ENCODE measurements around the gene AKR1C1. TPM values are rescaled to one million over a fixed set of nuclear protein-coding genes. Genes with fewer than 3 reads are reported as not detected.
"Not testable (repeated sequence)": the region's sequence is repeated elsewhere in the genome, so short reads cannot be mapped to it uniquely, and the experiment has no call there.

AKR1C1 gene
- total and polyA plus RNA-seq, 4 donors, result 20.2 to 60.3 (median 54.6) TPM

GRCh38 chr10:5012595-5012994 lies 49.4 kb downstream of the AKR1C1 start:
- Histone ChIP-seq H3K9me3 (ENCODE audit: control insufficient read depth, insufficient read depth, low read length) (no peaks in the 10 kb centered on the region), H3K27me3 (ENCODE audit: control insufficient read depth, insufficient read depth, low read length) (no peaks in the 10 kb centered on the region), H3K4me1 (ENCODE audit: control insufficient read depth, insufficient read depth, low read length) (no peaks in the 10 kb centered on the region), H3K27ac (ENCODE audit: low read depth, low read length) (no peak overlapping the region), H3K4me3 (ENCODE audit: low read depth, low read length) (no peak overlapping the region), H3K36me3 (ENCODE audit: control insufficient read depth, insufficient read depth, low read length) (no peaks in the 10 kb centered on the region)
- no peak for DNase-seq (ENCODE audit: low read depth in 4 of 6, low spot score in 6 of 6)
- WGBS (ENCODE audit: insufficient coverage), result no CpG with 5 or more reads among the region's 2 CpGs

DNA sequence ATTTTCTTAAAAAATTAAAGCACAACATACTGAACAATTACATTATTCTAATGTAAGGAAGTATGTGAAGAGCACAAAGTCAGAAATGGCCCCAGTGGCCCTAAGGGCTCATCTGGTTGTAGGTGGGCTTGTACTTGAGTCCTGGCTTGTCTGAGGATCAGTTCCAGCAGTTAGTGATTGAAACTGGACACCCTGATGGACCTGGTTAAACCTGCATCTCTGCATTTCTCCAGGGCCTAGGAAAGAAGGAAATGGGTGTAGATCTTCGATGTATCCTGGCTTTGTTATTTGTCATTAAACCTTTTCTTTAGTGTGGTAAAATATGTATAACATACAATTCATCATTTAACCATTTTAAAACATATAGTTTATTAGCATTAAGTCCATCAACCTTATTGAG lies 50.2 kb downstream of the AKR1C1 start:
- Histone ChIP-seq H3K4me1 (ENCODE audit: control insufficient read depth, insufficient read depth, low read length) (no peaks in the 10 kb centered on the region), H3K4me3 (ENCODE audit: low read depth, low read length) (no peak overlapping the region), H3K36me3 (ENCODE audit: control insufficient read depth, insufficient read depth, low read length) (no peaks in the 10 kb centered on the region), H3K27ac (ENCODE audit: low read depth, low read length) (no peak overlapping the region), H3K27me3 (ENCODE audit: control insufficient read depth, insufficient read depth, low read length) (no peaks in the 10 kb centered on the region), H3K9me3 (ENCODE audit: control insufficient read depth, insufficient read depth, low read length) (no peaks in the 10 kb centered on the region)
- WGBS (ENCODE audit: insufficient coverage), result no CpG with 5 or more reads among the region's 1 CpG
- no peak for DNase-seq (ENCODE audit: low read depth in 4 of 6, low spot score in 6 of 6)

GRCh38 chr10:5014200-5014910 lies 51.1 kb downstream of the AKR1C1 start:
- H3K4me1 ChIP-seq (ENCODE audit: control insufficient read depth, insufficient read depth, low read length); H3K27me3 ChIP-seq (ENCODE audit: control insufficient read depth, insufficient read depth, low read length); H3K4me3 ChIP-seq (ENCODE audit: low read depth, low read length); H3K9me3 ChIP-seq (ENCODE audit: control insufficient read depth, insufficient read depth, low read length); H3K27ac ChIP-seq (ENCODE audit: low read depth, low read length); H3K36me3 ChIP-seq (ENCODE audit: control insufficient read depth, insufficient read depth, low read length); DNase-seq (ENCODE audit: low read depth in 4 of 6, low spot score in 6 of 6): not testable (repeated sequence)
- 60% methylated on average over 1 of the region's 4 CpGs for WGBS (ENCODE audit: insufficient coverage)

DNA sequence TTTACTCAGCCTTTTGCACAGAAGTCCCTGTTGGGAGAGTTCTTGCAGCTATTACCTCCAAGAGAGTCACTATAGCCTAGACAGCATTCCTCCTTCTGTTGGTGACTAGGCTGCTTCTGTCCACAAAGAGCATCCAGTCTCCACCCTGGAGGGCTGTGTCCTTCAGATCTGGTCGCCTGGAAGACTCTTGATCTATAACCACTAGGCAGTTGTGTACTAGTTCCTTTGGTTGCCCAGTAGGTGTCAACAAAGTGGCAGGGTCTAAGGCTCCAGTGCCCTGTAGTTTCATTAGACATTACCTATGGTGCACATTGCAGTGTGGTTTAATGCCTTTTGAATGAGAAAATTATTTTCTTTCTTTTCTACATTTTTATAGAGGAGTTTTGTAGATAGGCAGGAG lies 51.7 kb downstream of the AKR1C1 start:
- WGBS (ENCODE audit: insufficient coverage), result no CpG with 5 or more reads among the region's 1 CpG
- no peak for DNase-seq (ENCODE audit: low read depth in 4 of 6, low spot score in 6 of 6)
- no peaks in the 10 kb centered on the region for H3K4me1 ChIP-seq (ENCODE audit: control insufficient read depth, insufficient read depth, low read length)
- no peak overlapping the region for H3K4me3 ChIP-seq (ENCODE audit: low read depth, low read length)
- no peak overlapping the region for H3K27ac ChIP-seq (ENCODE audit: low read depth, low read length)
- H3K27me3 ChIP-seq (ENCODE audit: control insufficient read depth, insufficient read depth, low read length), result no peaks in the 10 kb centered on the region
- no peaks in the 10 kb centered on the region for H3K9me3 ChIP-seq (ENCODE audit: control insufficient read depth, insufficient read depth, low read length)
- H3K36me3 ChIP-seq (ENCODE audit: control insufficient read depth, insufficient read depth, low read length), result no peaks in the 10 kb centered on the region

- Histone ChIP-seq H3K36me3 (ENCODE audit: control insufficient read depth, insufficient read depth, low read length) (no peaks in the 10 kb centered on the region), H3K4me3 (ENCODE audit: low read depth, low read length) (no peak overlapping the region), H3K9me3 (ENCODE audit: control insufficient read depth, insufficient read depth, low read length) (no peaks in the 10 kb centered on the region), H3K27ac (ENCODE audit: low read depth, low read length) (no peak overlapping the region), H3K27me3 (ENCODE audit: control insufficient read depth, insufficient read depth, low read length) (no peaks in the 10 kb centered on the region), H3K4me1 (ENCODE audit: control insufficient read depth, insufficient read depth, low read length) (no peaks in the 10 kb centered on the region)
- DNase-seq (ENCODE audit: low read depth in 4 of 6, low spot score in 6 of 6), result no peak
- 39% methylated on average over 2 of the region's 3 CpGs for WGBS (ENCODE audit: insufficient coverage)
Observed at GRCh38 chr10:5018134-5018533, 54.9 kb downstream of the AKR1C1 start.

DNA sequence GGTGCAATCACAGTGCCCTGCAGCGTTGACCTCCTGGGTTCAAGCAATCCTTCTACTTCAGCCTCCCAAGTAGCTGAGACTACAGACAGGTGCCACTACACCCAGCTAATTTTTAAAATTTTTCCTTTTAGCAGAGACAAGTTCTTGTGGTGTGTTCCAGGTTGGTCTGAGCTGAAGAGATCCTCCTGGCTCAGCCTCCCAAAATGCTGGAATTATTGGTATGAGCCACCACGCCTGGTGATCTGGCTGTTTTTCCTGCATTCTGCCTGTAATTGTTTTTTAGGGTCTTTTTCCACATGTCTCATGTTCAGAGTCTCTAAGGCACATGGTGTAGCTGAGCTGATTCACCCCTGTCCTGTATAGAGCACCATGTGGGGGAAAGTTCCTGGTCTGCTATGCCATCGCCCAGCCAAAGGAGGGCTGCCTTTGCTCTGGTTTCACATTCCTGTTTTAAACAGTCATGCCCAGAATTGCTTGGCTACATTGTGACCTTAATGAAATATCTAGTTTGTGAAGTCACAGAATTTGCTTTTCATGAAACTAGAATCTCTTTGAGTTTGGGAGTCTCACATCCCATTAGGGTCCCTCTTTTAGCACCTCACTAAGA lies 55.6 kb downstream of the AKR1C1 start:
- not testable (repeated sequence) for H3K9me3 ChIP-seq (ENCODE audit: control insufficient read depth, insufficient read depth, low read length); H3K36me3 ChIP-seq (ENCODE audit: control insufficient read depth, insufficient read depth, low read length); H3K4me1 ChIP-seq (ENCODE audit: control insufficient read depth, insufficient read depth, low read length); H3K4me3 ChIP-seq (ENCODE audit: low read depth, low read length); DNase-seq (ENCODE audit: low read depth in 4 of 6, low spot score in 6 of 6); H3K27me3 ChIP-seq (ENCODE audit: control insufficient read depth, insufficient read depth, low read length); H3K27ac ChIP-seq (ENCODE audit: low read depth, low read length)
- WGBS (ENCODE audit: insufficient coverage), result 100% methylated on average over 1 of the region's 3 CpGs

GRCh38 chr10:5019770-5020612 lies 56.8 kb downstream of the AKR1C1 start:
- no CpG with 5 or more reads among the region's 6 CpGs for WGBS (ENCODE audit: insufficient coverage)
- H3K36me3 ChIP-seq (ENCODE audit: control insufficient read depth, insufficient read depth, low read length); H3K27me3 ChIP-seq (ENCODE audit: control insufficient read depth, insufficient read depth, low read length); H3K27ac ChIP-seq (ENCODE audit: low read depth, low read length); H3K9me3 ChIP-seq (ENCODE audit: control insufficient read depth, insufficient read depth, low read length); DNase-seq (ENCODE audit: low read depth in 4 of 6, low spot score in 6 of 6); H3K4me1 ChIP-seq (ENCODE audit: control insufficient read depth, insufficient read depth, low read length); H3K4me3 ChIP-seq (ENCODE audit: low read depth, low read length): not testable (repeated sequence)

- not testable (repeated sequence) for H3K9me3 ChIP-seq (ENCODE audit: control insufficient read depth, insufficient read depth, low read length); DNase-seq (ENCODE audit: low read depth in 4 of 6, low spot score in 6 of 6); H3K27me3 ChIP-seq (ENCODE audit: control insufficient read depth, insufficient read depth, low read length); H3K36me3 ChIP-seq (ENCODE audit: control insufficient read depth, insufficient read depth, low read length); H3K27ac ChIP-seq (ENCODE audit: low read depth, low read length); H3K4me3 ChIP-seq (ENCODE audit: low read depth, low read length); H3K4me1 ChIP-seq (ENCODE audit: control insufficient read depth, insufficient read depth, low read length)
- WGBS (ENCODE audit: insufficient coverage), result 85% methylated on average over 5 of the region's 10 CpGs
Observed at GRCh38 chr10:5021624-5022290, 58.5 kb downstream of the AKR1C1 start.

- Histone ChIP-seq H3K36me3 (ENCODE audit: control insufficient read depth, insufficient read depth, low read length) (no peaks in the 10 kb centered on the region), H3K9me3 (ENCODE audit: control insufficient read depth, insufficient read depth, low read length) (no peaks in the 10 kb centered on the region), H3K27ac (ENCODE audit: low read depth, low read length) (no peak overlapping the region), H3K4me1 (ENCODE audit: control insufficient read depth, insufficient read depth, low read length) (no peaks in the 10 kb centered on the region), H3K27me3 (ENCODE audit: control insufficient read depth, insufficient read depth, low read length) (no peaks in the 10 kb centered on the region), H3K4me3 (ENCODE audit: low read depth, low read length) (no peak overlapping the region)
- DNase-seq (ENCODE audit: low read depth in 4 of 6, low spot score in 6 of 6), result no peak
- WGBS (ENCODE audit: insufficient coverage), result 70% methylated on average over 4 of the region's 4 CpGs
Observed at GRCh38 chr10:5023177-5023805, 60.1 kb downstream of the AKR1C1 start.
